HEK293T (cell line): ENCODE measurements around the gene NOP56.

ENCODE experiments used
- CTCF ChIA-PET: fragments of 350-600 bp; formaldehyde crosslinking; extraction: SDS; loops from one replicate; lab custom pipeline; 2021; ENCODE audit warnings: antibody characterized with exemption, inconsistent platforms; lab: Yijun Ruan, JAX
- POLR2A ChIA-PET: fragments of 350-600 bp; formaldehyde crosslinking; extraction: SDS; loops from one replicate; lab custom pipeline; 2020; ENCODE audit warnings: antibody characterized with exemption, inconsistent platforms; lab: Yijun Ruan, JAX
- DNase-seq: peaks from one replicate; pipeline ENCODE4 v3.0.0; 2012; ENCODE audit warnings: mixed read lengths; ENCODE audit errors: extremely low spot score
- ARNT ChIP-seq: fragments of 450-650 bp; IDR thresholded peaks from 2 replicates; pipeline ENCODE4 v1.6.1; 2017; ENCODE audit warnings: mild to moderate bottlenecking
- BHLHE40 ChIP-seq: fragments of 450-650 bp; IDR thresholded peaks from 2 replicates; pipeline ENCODE4 v1.6.1; 2016; ENCODE audit warnings: mild to moderate bottlenecking, moderate library complexity, borderline replicate concordance
- CTBP1 ChIP-seq: fragments of 450-650 bp; IDR thresholded peaks from 2 replicates; pipeline ENCODE4 v1.6.1; 2016; ENCODE audit warnings: borderline replicate concordance
- ELF4 ChIP-seq: fragments of 450-650 bp; IDR thresholded peaks from 2 replicates; pipeline ENCODE4 v1.6.1; 2017; ENCODE audit warnings: antibody characterized with exemption
- FOXA1 ChIP-seq: fragments of 450-650 bp; IDR thresholded peaks from 2 replicates; pipeline ENCODE4 v1.6.1; 2016; ENCODE audit warnings: mild to moderate bottlenecking
- FOXK2 ChIP-seq: fragments of 450-650 bp; IDR thresholded peaks from 2 replicates; pipeline ENCODE4 v1.6.1; 2016; ENCODE audit warnings: mild to moderate bottlenecking
- FOXM1 ChIP-seq: fragments of 450-650 bp; IDR thresholded peaks from 2 replicates; pipeline ENCODE4 v1.6.1; 2017; ENCODE audit warnings: mild to moderate bottlenecking, borderline replicate concordance
- HDGF ChIP-seq: fragments of 450-650 bp; IDR thresholded peaks from 2 replicates; pipeline ENCODE4 v1.6.1; 2017; ENCODE audit warnings: antibody characterized with exemption, borderline replicate concordance
- L3MBTL2 ChIP-seq: fragments of 450-650 bp; conservative IDR thresholded peaks from 2 replicates; pipeline ENCODE4 v1.6.1; 2016; ENCODE audit warnings: mild to moderate bottlenecking
- LEF1 ChIP-seq: fragments of 450-650 bp; IDR thresholded peaks from 2 replicates; pipeline ENCODE4 v1.6.1; 2017; ENCODE audit warnings: mild to moderate bottlenecking, borderline replicate concordance
- NFRKB ChIP-seq: fragments of 450-650 bp; IDR thresholded peaks from 2 replicates; pipeline ENCODE4 v1.6.1; 2016; ENCODE audit warnings: mild to moderate bottlenecking, moderate library complexity
- SUZ12 ChIP-seq: fragments of 450-650 bp; IDR thresholded peaks from 2 replicates; pipeline ENCODE4 v1.6.1; 2016; ENCODE audit warnings: mild to moderate bottlenecking
- TARDBP ChIP-seq: fragments of 450-650 bp; IDR thresholded peaks from 2 replicates; pipeline ENCODE4 v1.6.1; 2016
- ZNF384 ChIP-seq: fragments of 450-650 bp; IDR thresholded peaks from 2 replicates; pipeline ENCODE4 v1.6.1; 2016
- TF ChIP-seq, protein P1 (sequence below): fragments of 450-650 bp; IDR thresholded peaks from 2 replicates; pipeline ENCODE4 v1.6.1; 2016

NOP56 gene

DNA sequence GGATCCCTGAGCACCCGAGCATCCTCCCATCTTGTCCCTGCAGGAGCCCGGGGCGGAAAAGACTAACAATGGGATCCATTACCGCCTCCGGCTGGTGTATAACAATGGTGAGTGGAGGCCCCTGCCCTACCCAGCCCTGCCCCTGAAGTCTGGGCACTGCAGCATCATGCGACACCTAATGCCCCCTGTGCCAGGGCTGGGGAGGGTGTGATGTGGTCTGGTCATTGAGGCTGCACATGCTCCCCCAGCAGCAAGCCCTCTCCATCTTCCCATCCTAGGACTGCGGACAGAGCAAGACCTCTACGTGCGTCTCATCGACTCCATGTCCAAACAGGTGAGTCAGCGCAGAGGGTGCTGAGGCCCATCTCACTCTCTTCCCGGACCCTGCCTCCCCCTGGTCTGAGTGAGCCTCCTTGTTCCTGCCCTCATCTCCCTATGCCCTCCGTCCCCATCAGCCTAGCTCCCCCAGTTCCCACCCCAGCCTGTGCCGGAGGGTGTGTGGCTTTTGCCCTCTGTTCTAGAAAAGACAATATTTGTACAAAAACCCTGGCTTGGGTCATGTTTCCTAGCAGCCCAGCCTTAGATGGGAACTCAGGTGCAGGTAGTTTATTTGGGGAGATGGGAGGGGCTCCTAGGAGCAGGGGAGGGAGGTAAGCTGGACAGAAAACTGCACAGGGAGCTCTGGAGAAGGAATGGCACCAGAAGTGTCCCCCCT is 53.7 kb downstream of the NOP56 start:
- DNase-seq, result no peak
- ChIA-PET CTCF (no interaction called here), POLR2A (no interaction called here)
- TF ChIP-seq FOXA1 (no peak), FOXK2 (no peak), HDGF (no peak), ZNF384 (no peak), CTBP1 (no peak), ARNT (no peak), TARDBP (no peak), LEF1 (no peak), ELF4 (no peak), FOXM1 (no peak), SUZ12 (no peak), L3MBTL2 (no peak)
- TF ChIP-seq, protein P1, sequence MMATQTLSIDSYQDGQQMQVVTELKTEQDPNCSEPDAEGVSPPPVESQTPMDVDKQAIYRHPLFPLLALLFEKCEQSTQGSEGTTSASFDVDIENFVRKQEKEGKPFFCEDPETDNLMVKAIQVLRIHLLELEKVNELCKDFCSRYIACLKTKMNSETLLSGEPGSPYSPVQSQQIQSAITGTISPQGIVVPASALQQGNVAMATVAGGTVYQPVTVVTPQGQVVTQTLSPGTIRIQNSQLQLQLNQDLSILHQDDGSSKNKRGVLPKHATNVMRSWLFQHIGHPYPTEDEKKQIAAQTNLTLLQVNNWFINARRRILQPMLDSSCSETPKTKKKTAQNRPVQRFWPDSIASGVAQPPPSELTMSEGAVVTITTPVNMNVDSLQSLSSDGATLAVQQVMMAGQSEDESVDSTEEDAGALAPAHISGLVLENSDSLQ, result no peak

DNA sequence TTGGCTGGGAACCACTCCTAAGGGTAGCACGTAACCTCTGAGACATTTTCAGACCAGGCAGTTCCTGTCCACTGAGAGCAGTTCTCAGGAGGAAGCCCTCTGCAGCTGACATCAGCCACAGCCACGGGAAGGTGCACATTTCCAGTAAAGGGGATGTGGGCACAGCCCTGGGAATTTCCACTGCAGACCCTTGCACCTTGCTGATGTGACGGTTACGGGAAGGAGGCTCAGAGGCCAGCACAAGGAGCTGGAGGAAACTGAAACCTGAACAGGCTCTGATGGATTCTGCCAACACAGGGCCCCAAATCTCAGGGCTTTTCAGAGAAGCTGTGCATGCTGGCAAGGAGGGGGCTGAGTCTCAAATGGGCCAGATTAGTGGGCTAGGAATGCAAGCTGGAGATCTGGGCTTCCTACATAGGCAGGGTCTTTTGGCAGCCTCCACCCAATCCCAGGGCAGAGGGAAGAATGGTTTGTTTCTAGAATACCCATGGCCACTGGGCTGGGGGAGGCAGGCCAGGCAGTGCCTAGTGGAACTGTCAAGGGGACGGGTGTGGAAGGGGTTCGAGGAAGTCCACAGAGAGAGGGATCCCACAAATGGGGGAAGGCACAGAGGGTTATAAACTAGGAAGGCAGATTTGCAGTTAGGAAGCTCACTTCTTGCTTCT is 54.4 kb downstream of the NOP56 start:
- no peak for TF ChIP-seq HDGF
- TF ChIP-seq FOXK2, result no peak
- TF ChIP-seq BHLHE40, result no peak
- TF ChIP-seq FOXM1, result no peak
- CTCF ChIA-PET, result no interaction called here
- POLR2A ChIA-PET, result no interaction called here
- DNase-seq, result no peak

DNA sequence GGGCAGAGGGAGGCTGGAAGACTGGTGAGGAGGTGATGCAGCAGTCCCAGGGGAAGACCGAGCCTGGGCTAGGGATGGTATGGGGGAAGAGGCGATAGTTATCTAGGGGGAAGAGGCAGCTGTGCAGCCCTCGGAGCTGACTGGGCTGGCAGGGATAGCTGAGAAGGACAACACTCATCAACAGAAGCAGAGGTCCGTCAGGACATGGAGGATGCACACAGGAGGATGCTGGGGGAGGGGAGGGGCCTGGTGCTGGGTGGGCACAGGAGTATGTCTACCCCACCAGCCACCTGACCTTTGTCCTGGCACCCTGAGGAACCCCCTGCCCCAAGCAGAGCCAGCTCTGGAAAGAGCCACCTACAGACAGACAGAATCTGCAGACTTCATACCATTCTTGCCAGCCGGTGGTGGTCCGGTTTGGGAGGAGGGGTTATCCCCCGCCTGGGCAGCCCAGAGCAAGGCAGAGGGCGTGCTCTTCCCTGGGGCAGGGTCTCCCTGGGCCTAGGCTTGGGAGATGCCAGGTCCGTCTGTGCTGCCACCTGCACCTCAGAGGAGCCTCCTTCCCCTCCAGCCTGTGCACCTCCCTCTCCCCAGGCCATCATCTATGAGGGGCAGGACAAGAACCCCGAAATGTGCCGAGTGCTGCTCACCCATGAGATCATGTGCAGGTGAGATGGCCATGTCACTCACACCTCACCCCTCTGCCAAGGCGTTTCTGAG is 55.1 kb downstream of the NOP56 start:
- POLR2A ChIA-PET, result interaction anchor here (0.6 kb wide), 1 partner anchor 56 kb away, joined by 3 read pairs; no protein-coding TSS in a partner anchor
- DNase-seq, result no peak
- CTCF ChIA-PET, result no interaction called here
- TF ChIP-seq NFRKB (no peak), TARDBP (no peak), SUZ12 (no peak), HDGF (no peak), FOXK2 (no peak), L3MBTL2 (no peak), ZNF384 (no peak), FOXM1 (no peak)
- TF ChIP-seq, protein P1, result no peak
